Tongue (tissue), 2 donors: ENCODE data around the gene MCFD2. TPM values are rescaled to one million over a fixed set of nuclear protein-coding genes. Genes with fewer than 3 reads are reported as not detected.
"Not testable (repeated sequence)": the region's sequence is repeated elsewhere in the genome, so short reads cannot be mapped to it uniquely, and the experiment has no call there.

Source experiments
- DNase-seq: peaks from one replicate; pipeline ENCODE4 v3.0.0-alpha.2; 2015
- total RNA-seq: library from RNA; depleted of rRNA; stranded (reverse); fragments of >200 nt; gene quantifications from one replicate; pipeline ENCODE4 v1.2.3, GENCODE V29; 2014

Gene MCFD2
- total RNA-seq, 1 donor from 2014 or later = 55.7 TPM

- DNase-seq = no peak
These were observed 13.1 kb downstream of the MCFD2 start for GRCh38 chr2:46902465-46902864.

GRCh38 chr2:46901611-46902010 lies 14.0 kb downstream of the MCFD2 start:
- no peak for DNase-seq

- DNase-seq = no peak
These were observed 15.2 kb downstream of the MCFD2 start for GRCh38 chr2:46900381-46900780.

- no peak for DNase-seq
These were observed 16.6 kb downstream of the MCFD2 start for GRCh38 chr2:46899053-46899452.

- no peak for DNase-seq
These were observed 17.6 kb downstream of the MCFD2 start for GRCh38 chr2:46898024-46898423.

- DNase-seq = no peak
These were observed 22.2 kb downstream of the MCFD2 start for GRCh38 chr2:46893269-46893939.

DNA sequence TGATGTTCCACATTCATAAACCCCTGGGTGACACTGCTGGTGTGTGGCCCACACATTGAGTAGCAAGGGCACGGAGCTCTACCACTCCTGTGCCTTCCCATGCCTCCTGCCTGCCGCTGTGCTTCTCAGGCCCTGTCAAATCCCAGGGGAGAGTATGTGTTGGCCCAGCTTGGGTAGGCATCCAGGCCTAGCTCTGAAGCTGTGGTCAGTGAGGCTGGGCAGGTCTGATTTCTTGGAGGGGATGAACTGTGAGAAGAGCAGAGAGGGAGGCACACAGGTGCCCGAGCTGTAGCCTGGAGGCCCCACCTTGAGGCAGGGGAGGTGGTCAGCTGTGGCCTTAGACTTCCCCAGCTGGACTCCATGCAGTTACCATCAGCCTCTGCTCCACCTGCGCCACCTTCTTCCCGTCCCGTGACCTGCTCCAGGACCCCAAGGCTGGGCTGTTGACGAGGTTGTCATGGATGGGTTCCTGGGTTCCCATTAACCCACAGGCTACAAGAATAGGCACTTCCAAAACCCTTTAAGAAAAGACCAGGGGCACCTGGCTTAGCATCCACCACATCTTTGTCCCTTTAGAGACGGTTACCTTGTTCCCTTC lies 23.6 kb downstream of the MCFD2 start:
- no peak for DNase-seq

DNA sequence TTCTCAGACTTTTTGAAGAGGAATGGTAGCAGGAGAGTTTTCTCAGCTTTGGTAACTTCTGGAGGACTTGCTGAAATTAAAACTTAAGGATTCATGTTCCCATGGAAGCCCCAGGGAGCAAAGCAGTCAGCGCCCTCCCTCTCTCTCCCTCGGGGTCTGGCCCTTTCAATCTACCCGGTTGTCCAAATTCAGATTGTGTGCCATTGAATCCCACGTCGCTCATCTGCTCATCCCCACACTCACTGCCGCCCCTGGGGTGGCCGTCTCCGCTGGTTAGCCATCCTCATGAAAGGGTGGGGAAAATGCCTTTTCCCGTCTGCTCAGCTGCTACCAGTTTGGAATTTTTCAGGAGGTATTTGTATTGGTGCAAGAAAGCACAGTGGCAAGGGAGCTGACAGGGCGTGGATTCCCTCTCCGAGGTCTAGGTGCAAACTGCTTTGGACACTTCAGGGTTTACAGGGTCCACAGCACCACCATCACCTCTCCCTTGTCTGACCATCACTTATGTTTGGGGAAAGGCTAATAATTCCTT lies 27.1 kb downstream of the MCFD2 start:
- DNase-seq = no peak

DNA sequence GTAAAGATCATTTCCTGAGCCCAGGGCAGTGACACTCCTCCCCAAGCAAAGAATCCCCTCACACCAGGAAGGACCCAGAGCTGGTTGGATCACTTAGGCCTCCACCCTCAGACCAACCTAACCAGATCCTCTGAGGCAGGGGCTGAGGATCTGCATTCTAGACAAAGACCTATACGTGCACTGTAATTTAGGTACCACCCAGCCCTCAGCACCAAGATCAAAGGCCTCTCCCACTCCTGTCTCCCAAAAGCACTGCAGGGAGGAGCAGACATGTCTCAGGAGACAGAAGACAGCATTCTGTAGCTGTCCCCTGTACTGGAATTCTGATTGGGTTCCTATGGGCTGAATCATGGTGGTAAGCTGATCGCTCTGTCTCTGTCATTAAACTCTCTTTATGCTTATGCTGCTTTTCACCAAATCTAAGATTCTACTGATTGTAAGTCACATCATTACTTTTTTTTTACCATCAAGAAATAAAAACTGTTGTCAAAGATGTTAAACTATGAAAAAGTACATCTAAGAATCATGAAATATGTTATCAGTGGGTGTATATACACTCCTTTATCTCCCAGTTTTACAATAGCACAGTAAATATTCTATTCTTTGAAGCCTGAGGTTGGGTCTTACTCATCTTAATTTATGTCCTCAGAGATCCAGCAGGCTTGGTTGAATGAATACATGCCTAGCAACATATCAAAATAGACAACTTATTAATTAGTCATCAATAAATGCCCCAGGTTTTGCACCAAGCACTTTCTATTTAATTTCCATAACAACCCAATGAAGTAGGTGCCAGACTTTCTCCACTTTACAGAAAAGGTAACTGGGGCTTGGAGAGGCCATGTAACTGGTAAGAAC lies 28.3 kb downstream of the MCFD2 start:
- DNase-seq = no peak

DNA sequence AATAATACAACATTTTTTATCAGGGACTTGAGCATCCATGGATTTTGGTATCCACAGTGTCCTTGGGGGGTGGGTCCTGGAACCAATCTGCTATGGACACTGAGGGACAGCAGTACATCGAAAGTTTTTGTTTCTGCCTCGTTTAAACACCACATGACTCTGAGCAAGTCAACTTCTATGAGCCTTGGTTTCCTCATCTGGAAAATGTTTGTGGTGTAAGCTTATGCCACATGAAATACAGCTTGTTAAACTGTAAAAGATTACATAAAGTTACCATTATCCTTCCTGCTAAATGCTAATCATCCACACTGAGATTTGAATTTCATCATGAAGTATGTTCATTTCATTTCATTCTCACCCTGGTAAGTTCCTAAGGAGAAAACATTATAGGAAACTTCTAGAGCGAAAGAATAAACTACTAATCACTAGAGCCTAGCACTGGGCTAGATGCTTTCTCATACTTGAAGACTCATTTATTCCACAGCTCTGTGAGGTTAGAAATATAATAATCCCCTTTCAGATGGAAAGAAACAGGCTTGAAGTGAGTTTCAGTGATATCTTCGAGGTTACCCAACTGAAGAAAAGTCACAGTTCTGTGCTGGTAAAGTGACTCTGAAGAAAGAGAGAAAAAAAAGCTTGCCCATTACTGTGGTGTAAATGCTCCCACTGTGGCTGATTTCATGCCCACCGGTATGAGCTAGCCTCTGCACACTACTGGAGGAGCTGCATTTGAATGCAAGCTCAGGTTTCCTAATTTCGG lies 29.2 kb downstream of the MCFD2 start:
- DNase-seq = no peak

GRCh38 chr2:46885376-46885775 lies 30.2 kb downstream of the MCFD2 start:
- DNase-seq = peak; percentile 40

DNA sequence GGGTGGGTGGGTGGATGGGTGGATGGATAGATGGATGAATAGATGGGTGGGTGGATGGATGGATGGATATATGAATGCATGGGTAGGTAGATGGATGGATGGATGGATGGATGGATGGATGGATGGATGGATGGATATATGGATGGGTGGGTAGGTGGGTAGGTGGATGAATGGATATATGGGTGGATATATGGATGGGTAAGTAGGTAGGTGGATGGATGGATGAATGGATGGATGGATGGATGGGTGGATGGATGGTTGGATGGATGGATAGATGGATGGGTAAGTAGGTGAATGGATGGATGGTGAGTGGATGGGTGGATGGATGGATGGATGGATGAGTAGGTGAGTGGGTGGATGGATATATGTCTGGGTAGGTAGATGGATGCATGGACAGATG lies 36.1 kb downstream of the MCFD2 start:
- no peak for DNase-seq

DNA sequence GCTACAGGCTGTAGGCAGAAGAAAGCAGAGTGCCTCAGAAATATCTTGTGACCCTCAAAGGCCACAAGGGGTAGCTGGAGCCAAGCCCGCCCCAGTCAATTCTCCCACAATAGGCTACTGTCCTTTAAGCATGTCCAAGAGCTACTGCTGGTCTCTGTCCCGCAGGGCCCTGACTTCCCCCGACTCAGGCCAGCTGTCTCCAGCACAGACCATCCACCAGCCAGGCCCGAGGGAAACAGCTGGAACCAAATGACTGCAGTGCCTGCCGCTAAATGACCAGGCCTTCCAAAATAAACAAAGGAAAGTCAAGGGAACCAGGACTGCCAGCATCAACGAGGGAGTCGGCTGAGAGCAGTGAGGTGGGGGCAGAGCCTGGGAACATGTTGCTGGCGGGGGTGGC lies 36.7 kb downstream of the MCFD2 start:
- peak; percentile 85 for DNase-seq

GRCh38 chr2:46878240-46878877 lies 37.2 kb downstream of the MCFD2 start:
- DNase-seq = no peak

- DNase-seq = no peak
These were observed 37.9 kb downstream of the MCFD2 start for GRCh38 chr2:46877619-46878113.

DNA sequence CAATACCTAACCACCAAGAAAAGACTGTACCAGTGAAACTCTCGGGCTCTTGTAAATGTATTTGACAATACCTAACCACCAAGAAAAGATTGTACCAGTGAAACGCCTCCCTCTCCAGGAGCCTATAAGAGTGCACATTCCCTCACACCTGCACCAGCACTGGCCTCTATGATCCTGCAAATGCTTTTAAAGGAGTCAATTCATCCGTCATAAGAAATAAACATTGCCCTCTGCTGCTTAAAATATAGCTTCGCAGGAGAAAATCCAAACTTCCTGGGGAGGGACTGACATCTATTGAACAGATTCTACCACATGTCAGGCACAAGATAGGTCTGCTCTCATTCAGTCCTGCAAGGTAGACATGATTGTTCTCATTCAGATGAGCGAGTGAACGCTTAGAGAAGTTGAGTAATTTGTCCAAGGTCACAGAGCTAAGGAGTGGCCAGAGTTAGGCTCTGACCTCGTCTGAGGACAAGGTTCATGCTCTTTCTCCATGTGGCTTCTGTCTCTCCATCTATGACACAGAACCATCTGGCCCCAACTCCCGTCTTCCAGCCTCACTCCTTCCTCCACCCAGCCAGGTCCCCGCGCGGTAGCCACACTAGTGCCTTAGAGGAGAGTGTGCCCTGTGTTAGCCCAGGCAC lies 38.7 kb downstream of the MCFD2 start:
- DNase-seq = peak; percentile 72

DNA sequence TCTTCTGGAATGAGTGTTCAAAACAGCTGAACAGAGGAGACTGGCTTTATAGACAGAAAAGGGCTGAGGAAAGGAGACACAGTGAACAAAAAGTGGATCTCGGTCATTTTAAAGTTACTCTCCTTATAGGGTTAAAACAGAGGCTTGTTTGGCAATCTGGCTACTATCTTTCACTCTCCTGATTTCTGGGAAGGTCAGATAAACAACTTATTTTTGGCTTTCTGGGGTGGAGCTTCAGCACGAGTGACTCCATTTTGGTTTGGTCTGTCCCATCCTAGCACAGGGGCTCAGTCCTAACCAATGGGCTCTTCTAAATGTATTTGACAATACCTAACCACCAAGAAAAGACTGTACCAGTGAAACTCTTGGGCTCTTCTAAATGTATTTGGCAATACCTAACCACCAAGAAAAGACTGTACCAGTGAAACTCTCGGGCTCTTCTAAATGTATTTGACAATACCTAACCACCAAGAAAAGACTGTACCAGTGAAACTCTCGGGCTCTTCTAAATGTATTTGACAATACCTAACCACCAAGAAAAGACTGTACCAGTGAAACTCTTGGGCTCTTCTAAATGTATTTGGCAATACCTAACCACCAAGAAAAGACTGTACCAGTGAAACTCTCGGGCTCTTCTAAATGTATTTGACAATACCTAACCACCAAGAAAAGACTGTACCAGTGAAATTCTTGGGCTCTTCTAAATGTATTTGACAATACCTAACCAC lies 39.5 kb downstream of the MCFD2 start:
- not testable (repeated sequence) for DNase-seq

- DNase-seq = no peak
These were observed 40.2 kb downstream of the MCFD2 start for GRCh38 chr2:46875226-46875899.

- no peak for DNase-seq
These were observed 41.2 kb downstream of the MCFD2 start for GRCh38 chr2:46874236-46874929.
